HG03439 (cell line): ENCODE results near the gene OR2T6.
"Not testable (repeated sequence)": the region's sequence is repeated elsewhere in the genome, so short reads cannot be mapped to it uniquely, and the experiment has no call there.

Experiments used
- ATAC-seq: cut with Tn5 transposase; IDR thresholded peaks from one replicate; pipeline ENCODE4 v1.9.1; 2021; ENCODE audit warnings: mild to moderate bottlenecking, moderate library complexity; ENCODE audit not compliant: unreplicated experiment

The OR2T6 gene

DNA sequence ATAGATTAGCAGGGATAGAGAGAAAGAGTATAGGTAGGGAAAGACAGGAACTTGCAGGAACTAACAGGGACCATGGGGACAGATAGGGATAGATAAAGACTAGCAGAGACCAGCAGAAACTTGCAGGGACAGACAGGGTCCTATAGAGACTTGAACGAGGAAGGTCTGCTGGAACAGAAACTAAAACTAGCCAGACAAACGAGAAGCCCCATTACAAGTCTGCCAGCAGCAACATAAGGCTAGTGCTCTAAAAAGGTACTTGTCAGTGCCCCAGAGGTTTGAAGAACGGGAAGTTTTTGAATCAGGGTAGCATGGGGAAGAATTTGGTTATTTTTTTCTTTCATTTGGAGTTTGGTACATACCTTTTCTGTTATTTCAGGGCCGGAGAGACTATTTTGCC lies 56.7 kb downstream of the OR2T6 start:
- not testable (repeated sequence) for ATAC-seq

GRCh38 chr1:248433811-248434415 lies 58.4 kb downstream of the OR2T6 start:
- not testable (repeated sequence) for ATAC-seq

DNA sequence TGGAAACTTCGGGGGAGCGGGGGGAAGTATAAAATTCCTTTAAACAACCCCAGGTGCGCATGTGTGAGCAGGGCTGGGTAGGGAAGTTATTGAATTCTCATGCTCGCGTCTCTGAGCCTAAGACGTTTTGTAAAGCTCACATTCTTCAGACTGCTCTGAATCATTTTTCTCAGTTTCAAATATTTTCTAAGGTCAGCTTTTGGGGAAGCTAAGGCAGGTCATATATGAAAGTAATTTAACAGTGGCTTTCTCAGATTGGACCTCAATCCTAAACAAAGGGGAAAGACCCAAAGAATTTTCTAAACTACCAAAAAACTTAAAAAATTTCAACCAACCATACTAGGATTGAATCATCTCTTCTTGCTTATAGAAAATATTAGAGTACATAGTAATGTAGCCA lies 59.4 kb downstream of the OR2T6 start:
- not testable (repeated sequence) for ATAC-seq

DNA sequence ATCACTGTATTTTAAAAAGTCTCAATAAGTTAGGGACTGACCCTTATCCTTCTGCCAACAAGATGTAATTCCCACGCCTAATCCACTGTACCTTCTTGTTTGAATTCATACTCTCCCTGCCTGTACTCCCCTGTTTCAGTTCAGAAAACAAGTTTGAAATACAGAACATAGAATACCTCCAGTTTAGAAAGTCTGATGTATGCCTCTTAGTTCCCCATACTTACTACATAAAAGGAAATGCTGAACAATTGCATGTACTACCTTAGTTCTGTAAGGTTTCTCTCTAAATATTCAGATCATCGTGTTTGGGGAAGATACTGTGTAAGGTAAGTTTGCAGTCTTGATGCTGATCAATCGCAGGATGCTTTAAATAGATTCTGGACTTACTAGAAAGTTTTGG lies 60.8 kb downstream of the OR2T6 start:
- not testable (repeated sequence) for ATAC-seq

DNA sequence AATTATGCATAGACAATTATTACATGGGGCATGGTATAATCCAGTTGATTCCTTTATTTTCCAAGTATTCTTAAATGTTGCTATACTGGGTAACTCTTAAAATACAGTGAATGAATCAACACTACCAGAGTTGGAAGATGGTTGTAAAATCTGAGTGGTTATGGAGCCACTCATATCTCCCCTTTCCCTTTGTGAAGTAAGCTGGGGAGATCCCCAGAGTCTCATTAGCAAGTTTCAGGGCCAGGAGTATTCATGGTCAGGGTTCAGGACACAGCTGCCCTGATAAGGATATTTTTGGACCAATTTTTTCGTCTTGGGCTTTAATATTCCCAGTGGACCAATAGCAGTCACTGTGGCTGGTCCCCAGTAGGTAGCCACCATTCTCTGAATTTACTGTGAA lies 63.1 kb downstream of the OR2T6 start:
- ATAC-seq = not testable (repeated sequence)

GRCh38 chr1:248439283-248439682 lies 63.7 kb downstream of the OR2T6 start:
- not testable (repeated sequence) for ATAC-seq
